GM19035 (cell line): ENCODE results near the gene ROR1.
"Not testable (repeated sequence)": the region's sequence is repeated elsewhere in the genome, so short reads cannot be mapped to it uniquely, and the experiment has no call there.

ENCODE experiments used
- ATAC-seq: cut with Tn5 transposase; IDR thresholded peaks from one replicate; pipeline ENCODE4 v1.9.1; 2021; ENCODE audit not compliant: unreplicated experiment

Gene ROR1

GRCh38 chr1:64200064-64200463 is 426.2 kb downstream of the ROR1 start:
- ATAC-seq, result no peak

GRCh38 chr1:64203420-64203819 is 429.6 kb downstream of the ROR1 start, which contains the start of gene UBE2U:
Gene UBE2U (plus strand): TSS chr1:64203623. CDS start chr1:64204051, 428 bp downstream.
- no peak for ATAC-seq

- ATAC-seq, result no peak
Measured at GRCh38 chr1:64209221-64209620, 435.4 kb downstream of the ROR1 start.

- ATAC-seq, result no peak
Measured at GRCh38 chr1:64212031-64212430, 438.2 kb downstream of the ROR1 start.

- no peak for ATAC-seq
Measured at GRCh38 chr1:64215576-64215975, 441.8 kb downstream of the ROR1 start.

GRCh38 chr1:64220241-64220640 is 446.4 kb downstream of the ROR1 start:
- ATAC-seq, result no peak

DNA sequence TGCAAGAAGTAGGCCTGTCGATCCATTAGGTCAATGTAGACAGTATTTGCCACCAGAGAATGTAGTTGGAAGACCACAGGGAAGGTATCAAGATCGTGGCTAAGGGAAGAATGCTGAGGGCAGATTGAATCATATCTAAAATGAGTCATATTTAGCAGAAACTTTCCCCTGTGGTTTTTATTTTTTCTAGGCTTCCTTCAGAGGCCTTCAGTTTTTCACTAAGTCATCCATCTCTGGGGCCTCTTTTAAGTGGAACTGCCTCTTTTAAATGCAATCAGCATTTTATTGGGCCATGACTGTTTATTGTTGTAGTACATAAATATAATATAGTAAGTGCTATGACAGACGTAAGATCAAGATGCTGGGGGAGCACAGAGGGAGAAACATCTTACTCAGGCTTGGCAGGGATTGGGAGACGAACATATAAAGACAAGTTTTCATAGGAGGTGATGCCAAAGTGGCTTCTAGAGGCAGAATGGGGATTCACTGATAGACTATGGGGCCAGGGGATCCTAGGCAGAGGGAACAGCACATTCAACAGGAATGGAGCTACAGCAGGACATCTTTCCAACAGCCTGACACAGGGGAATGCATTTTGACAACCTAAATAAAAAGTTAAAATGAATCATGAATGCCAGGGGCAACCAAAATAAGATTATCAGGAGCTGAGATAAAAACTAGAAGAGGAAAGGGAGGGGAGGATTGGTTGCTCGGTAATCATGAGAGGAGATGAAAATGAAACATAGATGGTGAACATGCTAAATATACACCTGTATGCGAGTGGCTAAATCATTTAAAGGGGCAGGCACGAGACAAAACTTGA is 449.7 kb downstream of the ROR1 start:
- no peak for ATAC-seq

GRCh38 chr1:64224236-64224635 is 450.4 kb downstream of the ROR1 start:
- not testable (repeated sequence) for ATAC-seq

DNA sequence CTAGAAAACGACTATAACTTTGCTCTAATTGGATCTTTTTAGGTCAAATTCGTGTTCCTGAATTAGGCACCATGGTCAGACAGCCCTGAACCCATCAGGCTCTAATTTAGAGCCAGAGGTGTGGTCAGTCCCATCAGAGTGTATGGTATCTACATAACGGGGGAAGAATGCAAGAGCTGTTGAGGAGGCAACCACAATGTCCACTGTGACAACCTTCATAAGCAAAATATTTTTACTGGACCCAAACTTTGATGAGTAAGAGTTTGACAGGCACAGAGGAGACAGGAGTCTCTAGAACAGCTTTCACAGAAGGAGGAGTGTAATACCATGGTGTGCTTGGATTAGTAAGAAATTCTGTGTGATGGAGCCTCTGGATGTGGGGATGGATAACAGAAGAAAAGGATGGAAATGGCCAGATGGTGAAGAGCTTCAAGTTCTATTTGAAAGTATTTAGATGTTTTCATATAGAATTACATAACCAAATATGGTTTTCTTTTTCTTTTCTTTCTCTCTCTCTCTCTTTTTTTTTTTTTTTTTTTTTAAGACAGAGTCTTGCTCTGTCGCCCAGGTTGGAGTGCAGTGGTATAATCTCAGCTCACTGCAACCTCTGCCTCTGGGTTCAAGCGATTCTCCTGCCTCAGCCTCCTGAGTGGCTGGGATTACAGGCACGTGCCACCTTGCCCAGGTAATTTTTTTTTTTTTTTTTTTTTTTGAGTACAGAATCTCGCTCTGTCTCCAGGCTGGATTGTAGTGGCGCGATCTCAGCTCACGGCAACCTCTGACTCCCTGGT is 454.5 kb downstream of the ROR1 start:
- no peak for ATAC-seq

- ATAC-seq, result no peak
Measured at GRCh38 chr1:64229307-64229706, 455.5 kb downstream of the ROR1 start.
